Endodermal cell (in vitro differentiated cells): Measurements from ENCODE around the gene NPY1R. TPM values are rescaled to one million over a fixed set of nuclear protein-coding genes. Genes with fewer than 3 reads are reported as not detected.

Source experiments
- DNase-seq: peaks from one replicate; pipeline ENCODE4 v3.0.0-alpha.2; 2017
- H3K27ac ChIP-seq: 2 replicates; pipeline ENCODE4 v1.5.1; 2013; ENCODE audit warnings: mild to moderate bottlenecking, low read depth, low read length, moderate library complexity
- H3K27me3 ChIP-seq: 2 replicates; pipeline ENCODE4 v1.6.1; 2013; ENCODE audit warnings: mild to moderate bottlenecking, low read length, moderate library complexity; ENCODE audit not compliant: insufficient read depth, control insufficient read depth, poor library complexity, severe bottlenecking
- H3K36me3 ChIP-seq: 2 replicates; pipeline ENCODE4 v1.7.0; 2013; ENCODE audit warnings: mild to moderate bottlenecking, low read length, moderate library complexity; ENCODE audit not compliant: control insufficient read depth, insufficient read depth
- H3K4me1 ChIP-seq: one replicate; pipeline ENCODE4 v1.7.0; 2013; ENCODE audit warnings: low read length; ENCODE audit not compliant: control insufficient read depth, insufficient read depth
- H3K4me3 ChIP-seq: 2 replicates; pipeline ENCODE4 v1.5.1; 2013; ENCODE audit warnings: mild to moderate bottlenecking, low read length, moderate library complexity
- H3K9ac ChIP-seq: 2 replicates; pipeline ENCODE4 v1.6.1; 2013; ENCODE audit warnings: mild to moderate bottlenecking, low read length, moderate library complexity; ENCODE audit not compliant: poor library complexity, severe bottlenecking; ENCODE audit errors: extremely low read depth
- H3K9me3 ChIP-seq: 2 replicates; pipeline ENCODE4 v1.6.1; 2013; ENCODE audit warnings: mild to moderate bottlenecking, low read length, moderate library complexity; ENCODE audit not compliant: control insufficient read depth
- H3K27ac Mint-ChIP-seq: 2 replicates; pipeline ENCODE4 v1.8.0; 2020; ENCODE audit warnings: mixed read lengths
- H3K27me3 Mint-ChIP-seq: 2 replicates; pipeline ENCODE4 v1.8.0; 2021; ENCODE audit warnings: mild to moderate bottlenecking, mixed read lengths; ENCODE audit not compliant: insufficient read depth
- H3K36me3 Mint-ChIP-seq: 2 replicates; pipeline ENCODE4 v1.8.0; 2020; ENCODE audit warnings: low read depth, mixed read lengths
- H3K4me1 Mint-ChIP-seq: 2 replicates; pipeline ENCODE4 v1.8.0; 2020; ENCODE audit warnings: mixed read lengths
- H3K4me3 Mint-ChIP-seq: 2 replicates; pipeline ENCODE4 v1.8.0; 2020; ENCODE audit warnings: mild to moderate bottlenecking, moderate library complexity, mixed read lengths
- H3K9me3 Mint-ChIP-seq: 2 replicates; pipeline ENCODE4 v1.8.0; 2020; ENCODE audit warnings: mild to moderate bottlenecking, mixed read lengths
- WGBS, 2 experiments: methylation state at CpG; one replicate each; pipeline versions ENCODE4 v1.1.5 to v1.1.7; 2013; ENCODE audit warnings: missing lambda C conversion rate in 2 of 2, mixed read lengths in 1 of 2; ENCODE audit not compliant: insufficient coverage in 1 of 2, insufficient read length in 1 of 2; 5-methylcytosine and 5-hydroxymethylcytosine counted together
- total RNA-seq, 2 donors: library from RNA; stranded (reverse); fragmentation: NEBNext Ultra II Directional in 1 of 2; extraction: Animal tissue kit (Norgen Biotek cat#: 25700) in 1 of 2; gene quantifications; 2 replicates in 1 of 2; 3 replicates in 1 of 2; pipeline ENCODE4 v1.2.1, GENCODE V29; 2021
- TF ChIP-seq, protein P1 (sequence below): fragments of 200-600 bp; sonication (generic); conservative IDR thresholded peaks from 2 replicates; pipeline ENCODE4 v1.5.0; 2021; ENCODE audit warnings: antibody characterized with exemption, mild to moderate bottlenecking

NPY1R gene
- total RNA-seq, 2 donors from 2014 or later = 11.4 to 11.8 TPM

DNA sequence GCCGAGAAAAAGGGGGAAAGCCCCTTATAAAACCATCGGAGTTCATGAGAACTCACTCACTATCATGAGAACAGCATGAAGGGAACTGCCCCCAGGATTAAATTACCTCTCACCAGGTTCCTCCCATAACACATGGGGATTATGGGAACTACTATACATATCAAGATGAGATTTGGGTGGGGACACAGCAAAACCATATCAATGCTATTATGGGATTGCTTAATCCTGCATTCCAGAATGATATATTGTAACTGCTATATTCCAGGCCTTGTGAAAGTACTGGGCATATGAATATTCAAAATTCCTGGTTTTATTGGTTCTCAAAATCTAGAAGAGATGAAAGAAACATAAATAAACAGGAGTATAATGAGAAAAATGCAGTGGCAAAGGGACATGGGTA, 29.3 kb downstream of the NPY1R start:
- Mint-ChIP-seq H3K9me3 (no peaks in the 10 kb centered on the region), H3K4me3 (no peak overlapping the region), H3K4me1 (no peaks in the 10 kb centered on the region), H3K27me3 (no peaks in the 10 kb centered on the region), H3K27ac (no peak overlapping the region), H3K36me3 (no peaks in the 10 kb centered on the region)
- H3K4me1 ChIP-seq = no peaks in the 10 kb centered on the region
- no peak overlapping the region for H3K9ac ChIP-seq
- DNase-seq = no peak
- no peaks in the 10 kb centered on the region for H3K27me3 ChIP-seq
- H3K4me3 ChIP-seq = no peak overlapping the region
- no peaks in the 10 kb centered on the region for H3K36me3 ChIP-seq
- TF ChIP-seq, protein P1, sequence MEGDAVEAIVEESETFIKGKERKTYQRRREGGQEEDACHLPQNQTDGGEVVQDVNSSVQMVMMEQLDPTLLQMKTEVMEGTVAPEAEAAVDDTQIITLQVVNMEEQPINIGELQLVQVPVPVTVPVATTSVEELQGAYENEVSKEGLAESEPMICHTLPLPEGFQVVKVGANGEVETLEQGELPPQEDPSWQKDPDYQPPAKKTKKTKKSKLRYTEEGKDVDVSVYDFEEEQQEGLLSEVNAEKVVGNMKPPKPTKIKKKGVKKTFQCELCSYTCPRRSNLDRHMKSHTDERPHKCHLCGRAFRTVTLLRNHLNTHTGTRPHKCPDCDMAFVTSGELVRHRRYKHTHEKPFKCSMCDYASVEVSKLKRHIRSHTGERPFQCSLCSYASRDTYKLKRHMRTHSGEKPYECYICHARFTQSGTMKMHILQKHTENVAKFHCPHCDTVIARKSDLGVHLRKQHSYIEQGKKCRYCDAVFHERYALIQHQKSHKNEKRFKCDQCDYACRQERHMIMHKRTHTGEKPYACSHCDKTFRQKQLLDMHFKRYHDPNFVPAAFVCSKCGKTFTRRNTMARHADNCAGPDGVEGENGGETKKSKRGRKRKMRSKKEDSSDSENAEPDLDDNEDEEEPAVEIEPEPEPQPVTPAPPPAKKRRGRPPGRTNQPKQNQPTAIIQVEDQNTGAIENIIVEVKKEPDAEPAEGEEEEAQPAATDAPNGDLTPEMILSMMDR = no peak
- no peaks in the 10 kb centered on the region for H3K9me3 ChIP-seq
- WGBS, 2 experiments = 86% methylated on average over 2 of the region's 2 CpGs; no CpG with 5 or more reads in 1 of the 2 experiments
- no peak overlapping the region for H3K27ac ChIP-seq

DNA sequence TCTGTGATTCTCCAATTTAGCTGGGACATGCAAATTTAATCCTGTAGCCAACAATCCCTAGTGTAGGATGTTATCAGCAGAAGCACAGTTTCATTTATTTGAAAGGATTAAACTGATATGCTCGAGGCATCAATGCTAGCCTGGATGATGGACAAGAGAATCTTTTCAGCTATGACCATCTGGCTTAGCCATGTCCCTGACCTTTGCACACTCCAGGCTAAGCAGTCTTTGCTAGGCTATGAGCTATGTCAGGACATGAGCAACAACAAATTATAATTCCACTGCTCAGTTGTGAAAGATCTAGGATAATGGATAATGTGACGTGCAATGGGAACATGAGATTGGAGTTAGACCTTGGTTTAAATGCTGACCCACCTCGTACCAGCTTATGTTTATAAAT, 32.0 kb downstream of the NPY1R start:
- TF ChIP-seq, protein P1 = no peak
- 85 to 88% methylated on average over 3 of the region's 3 CpGs for WGBS, 2 experiments
- no peaks in the 10 kb centered on the region for H3K9me3 Mint-ChIP-seq
- H3K27ac ChIP-seq = no peak overlapping the region
- no peak for DNase-seq
- H3K9ac ChIP-seq = no peak overlapping the region
- H3K27ac Mint-ChIP-seq = no peak overlapping the region
- no peaks in the 10 kb centered on the region for H3K4me1 Mint-ChIP-seq
- H3K36me3 ChIP-seq = no peaks in the 10 kb centered on the region
- no peaks in the 10 kb centered on the region for H3K4me1 ChIP-seq
- H3K4me3 Mint-ChIP-seq = no peak overlapping the region
- H3K36me3 Mint-ChIP-seq = no peaks in the 10 kb centered on the region
- no peaks in the 10 kb centered on the region for H3K27me3 Mint-ChIP-seq
- H3K27me3 ChIP-seq = no peaks in the 10 kb centered on the region
- H3K9me3 ChIP-seq = no peaks in the 10 kb centered on the region
- no peak overlapping the region for H3K4me3 ChIP-seq

DNA sequence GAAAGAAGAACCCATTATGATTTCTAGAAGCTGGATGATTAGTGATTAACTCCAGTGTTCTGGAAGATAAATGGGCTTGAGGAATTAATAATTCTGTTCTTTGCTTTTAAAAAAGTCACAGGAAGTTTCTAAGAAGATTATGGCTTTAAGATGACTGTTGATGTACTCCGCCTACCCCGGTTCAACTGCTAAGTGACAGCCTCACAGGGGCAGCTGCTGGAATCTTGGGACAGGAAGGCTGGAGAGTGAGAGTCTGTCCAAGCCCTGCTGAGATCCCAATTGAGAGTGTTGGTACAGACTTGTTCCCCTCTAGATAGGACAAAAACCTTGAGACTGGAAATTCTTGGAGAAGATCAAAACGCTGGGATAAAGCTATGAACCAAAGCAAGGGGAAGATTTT, 37.3 kb downstream of the NPY1R start:
- H3K36me3 Mint-ChIP-seq = no peaks in the 10 kb centered on the region
- Histone ChIP-seq H3K27ac (no peak overlapping the region), H3K9me3 (no peaks in the 10 kb centered on the region), H3K4me3 (no peak overlapping the region), H3K9ac (no peak overlapping the region), H3K36me3 (no peaks in the 10 kb centered on the region), H3K27me3 (no peaks in the 10 kb centered on the region), H3K4me1 (no peaks in the 10 kb centered on the region)
- no peak for DNase-seq
- no peaks in the 10 kb centered on the region for H3K9me3 Mint-ChIP-seq
- no peaks in the 10 kb centered on the region for H3K4me1 Mint-ChIP-seq
- 78 to 91% methylated on average over 3 of the region's 3 CpGs for WGBS, 2 experiments
- TF ChIP-seq, protein P1 = no peak
- H3K27me3 Mint-ChIP-seq = no peaks in the 10 kb centered on the region
- H3K27ac Mint-ChIP-seq = no peak overlapping the region
- H3K4me3 Mint-ChIP-seq = no peak overlapping the region
